DOHH2 (cell line): ENCODE measurements around the gene ABCA1.

Experiments
- CTCF ChIP-seq: fragments of 200-600 bp; sonication (generic); IDR thresholded peaks from one replicate; pipeline ENCODE4 v1.5.1; 2014; ENCODE audit warnings: antibody characterized with exemption, mild to moderate bottlenecking, low read depth, low read length; ENCODE audit not compliant: poor library complexity, severe bottlenecking
- EZH2phosphoT487 ChIP-seq: fragments of 200-600 bp; sonication (generic); IDR thresholded peaks from 2 replicates; pipeline ENCODE4 v1.6.1; 2017; ENCODE audit warnings: borderline replicate concordance, mild to moderate bottlenecking, antibody characterized with exemption, low read length, moderate library complexity, mixed read lengths

- no peak for TF ChIP-seq CTCF
- TF ChIP-seq EZH2phosphoT487, result no peak
Observed at GRCh38 chr9:104800068-104800785, 127.7 kb downstream of the ABCA1 start.
